ENCODE measurements around the gene ANKRD62.
"Not testable (repeated sequence)": the region's sequence is repeated elsewhere in the genome, so short reads cannot be mapped to it uniquely, and the experiment has no call there.

The ANKRD62 gene

GRCh38 chr18:12092398-12093229 lies 1.0 kb upstream of the ANKRD62 start:
- no peak for DNase-seq (ENCODE audit: low read depth in 4 of 4, low spot score in 1 of 4)

- no peak for DNase-seq (ENCODE audit: low read depth in 4 of 4, low spot score in 1 of 4)
Measured at GRCh38 chr18:12098374-12098773, 4.7 kb downstream of the ANKRD62 start.

- no peak for DNase-seq (ENCODE audit: low read depth in 4 of 4, low spot score in 1 of 4)
Measured at GRCh38 chr18:12099160-12099559, 5.5 kb downstream of the ANKRD62 start.

GRCh38 chr18:12101266-12101665 lies 7.6 kb downstream of the ANKRD62 start:
- no peak for DNase-seq (ENCODE audit: low read depth in 4 of 4, low spot score in 1 of 4)

GRCh38 chr18:12102136-12102842 lies 8.6 kb downstream of the ANKRD62 start:
- DNase-seq (ENCODE audit: low read depth in 4 of 4, low spot score in 1 of 4), result no peak

GRCh38 chr18:12106471-12106870 lies 12.8 kb downstream of the ANKRD62 start:
- DNase-seq (ENCODE audit: low read depth in 4 of 4, low spot score in 1 of 4), result no peak

- no peak for DNase-seq (ENCODE audit: low read depth in 4 of 4, low spot score in 1 of 4)
Measured at GRCh38 chr18:12109836-12110235, 16.2 kb downstream of the ANKRD62 start.

GRCh38 chr18:12113999-12114646 lies 20.5 kb downstream of the ANKRD62 start:
- no peak for DNase-seq (ENCODE audit: low read depth in 4 of 4, low spot score in 1 of 4)

- no peak for DNase-seq (ENCODE audit: low read depth in 4 of 4, low spot score in 1 of 4)
Measured at GRCh38 chr18:12119358-12119757, 25.7 kb downstream of the ANKRD62 start.

- no peak for DNase-seq (ENCODE audit: low read depth in 4 of 4, low spot score in 1 of 4)
Measured at GRCh38 chr18:12121175-12122042, 27.8 kb downstream of the ANKRD62 start.

- DNase-seq (ENCODE audit: low read depth in 4 of 4, low spot score in 1 of 4), result not testable (repeated sequence)
Measured at GRCh38 chr18:12122043-12122389, 28.4 kb downstream of the ANKRD62 start.

GRCh38 chr18:12127647-12128046 lies 34.0 kb downstream of the ANKRD62 start:
- DNase-seq (ENCODE audit: low read depth in 4 of 4, low spot score in 1 of 4), result not testable (repeated sequence)

GRCh38 chr18:12138831-12139230 lies 45.2 kb downstream of the ANKRD62 start:
- not testable (repeated sequence) for DNase-seq (ENCODE audit: low read depth in 4 of 4, low spot score in 1 of 4)

GRCh38 chr18:12140866-12141265 lies 47.2 kb downstream of the ANKRD62 start:
- DNase-seq (ENCODE audit: low read depth in 4 of 4, low spot score in 1 of 4), result not testable (repeated sequence)

- not testable (repeated sequence) for DNase-seq (ENCODE audit: low read depth in 4 of 4, low spot score in 1 of 4)
Measured at GRCh38 chr18:12141778-12142177, 48.1 kb downstream of the ANKRD62 start.

- not testable (repeated sequence) for DNase-seq (ENCODE audit: low read depth in 4 of 4, low spot score in 1 of 4)
Measured at GRCh38 chr18:12149431-12149830, 55.8 kb downstream of the ANKRD62 start.

- no peak for DNase-seq (ENCODE audit: low read depth in 4 of 4, low spot score in 1 of 4)
Measured at GRCh38 chr18:12154361-12154760, 60.7 kb downstream of the ANKRD62 start.

GRCh38 chr18:12155996-12156395 lies 62.4 kb downstream of the ANKRD62 start:
- no peak for DNase-seq (ENCODE audit: low read depth in 4 of 4, low spot score in 1 of 4)

- no peak for DNase-seq (ENCODE audit: low read depth in 4 of 4, low spot score in 1 of 4)
Measured at GRCh38 chr18:12159446-12159845, 65.8 kb downstream of the ANKRD62 start.

GRCh38 chr18:12162786-12163185 lies 69.1 kb downstream of the ANKRD62 start:
- DNase-seq (ENCODE audit: low read depth in 4 of 4, low spot score in 1 of 4), result no peak
